ENCODE measurements around the gene TACR1.
"Not testable (repeated sequence)": the region's sequence is repeated elsewhere in the genome, so short reads cannot be mapped to it uniquely, and the experiment has no call there.

The TACR1 gene

DNA sequence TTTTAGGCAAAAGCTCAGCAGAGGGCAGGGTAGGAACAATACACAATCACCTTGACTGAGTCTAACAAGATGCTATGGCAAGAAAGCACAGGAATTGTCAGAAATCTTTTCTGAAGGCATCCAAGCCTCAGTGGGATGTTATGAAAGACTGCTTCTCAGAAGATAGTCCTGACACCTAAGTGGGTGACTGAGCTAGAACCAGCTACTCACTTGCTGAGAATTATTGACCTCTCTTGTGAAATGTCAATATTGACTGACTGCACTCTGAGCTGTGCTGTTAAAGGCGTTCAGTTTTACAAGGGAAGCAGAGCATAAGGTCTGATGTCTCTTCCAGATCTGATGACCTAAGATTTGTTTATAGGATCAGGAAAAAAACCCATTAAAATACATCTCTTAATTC is 46.1 kb downstream of the TACR1 start:
- H3K4me3 Mint-ChIP-seq: no peak overlapping the region
- H3K27me3 Mint-ChIP-seq (ENCODE audit: low read depth): no peaks in the 10 kb centered on the region
- peaks cover 13% of the 10 kb centered on the region for H3K4me1 Mint-ChIP-seq
- H3K27ac Mint-ChIP-seq: no peak overlapping the region
- TF ChIP-seq, protein P1, sequence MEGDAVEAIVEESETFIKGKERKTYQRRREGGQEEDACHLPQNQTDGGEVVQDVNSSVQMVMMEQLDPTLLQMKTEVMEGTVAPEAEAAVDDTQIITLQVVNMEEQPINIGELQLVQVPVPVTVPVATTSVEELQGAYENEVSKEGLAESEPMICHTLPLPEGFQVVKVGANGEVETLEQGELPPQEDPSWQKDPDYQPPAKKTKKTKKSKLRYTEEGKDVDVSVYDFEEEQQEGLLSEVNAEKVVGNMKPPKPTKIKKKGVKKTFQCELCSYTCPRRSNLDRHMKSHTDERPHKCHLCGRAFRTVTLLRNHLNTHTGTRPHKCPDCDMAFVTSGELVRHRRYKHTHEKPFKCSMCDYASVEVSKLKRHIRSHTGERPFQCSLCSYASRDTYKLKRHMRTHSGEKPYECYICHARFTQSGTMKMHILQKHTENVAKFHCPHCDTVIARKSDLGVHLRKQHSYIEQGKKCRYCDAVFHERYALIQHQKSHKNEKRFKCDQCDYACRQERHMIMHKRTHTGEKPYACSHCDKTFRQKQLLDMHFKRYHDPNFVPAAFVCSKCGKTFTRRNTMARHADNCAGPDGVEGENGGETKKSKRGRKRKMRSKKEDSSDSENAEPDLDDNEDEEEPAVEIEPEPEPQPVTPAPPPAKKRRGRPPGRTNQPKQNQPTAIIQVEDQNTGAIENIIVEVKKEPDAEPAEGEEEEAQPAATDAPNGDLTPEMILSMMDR (IDR thresholded peaks at IDR 0.05; ENCODE audit: unreplicated experiment in 3 of 3): no peak
- H3K36me3 Mint-ChIP-seq (ENCODE audit: low read depth): no peaks in the 10 kb centered on the region
- peaks cover 8% of the 10 kb centered on the region for H3K9me3 Mint-ChIP-seq

DNA sequence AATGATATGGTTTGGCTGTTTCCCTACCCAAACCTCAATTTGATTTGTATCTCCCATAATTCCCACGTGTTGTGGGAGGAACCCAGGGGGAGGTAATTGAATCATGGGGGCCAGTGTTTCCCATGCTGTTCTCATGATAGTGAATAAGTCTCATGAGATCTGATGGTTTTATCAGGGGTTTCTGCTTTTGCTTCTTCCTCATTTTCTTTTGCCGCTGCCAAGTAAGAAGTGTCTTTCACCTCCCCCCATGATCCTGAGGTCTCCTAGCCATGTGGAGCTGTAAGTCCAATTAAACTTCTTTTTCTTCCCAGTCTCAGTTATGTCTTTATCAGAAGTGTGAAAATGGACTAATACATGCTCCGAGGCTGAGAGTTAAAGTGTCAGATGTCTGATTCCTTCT is 47.1 kb downstream of the TACR1 start:
- H3K27ac Mint-ChIP-seq; H3K27me3 Mint-ChIP-seq (ENCODE audit: low read depth); H3K9me3 Mint-ChIP-seq; H3K4me3 Mint-ChIP-seq; H3K36me3 Mint-ChIP-seq (ENCODE audit: low read depth): not testable (repeated sequence)
- H3K4me1 Mint-ChIP-seq: peaks cover 13% of the 10 kb centered on the region

DNA sequence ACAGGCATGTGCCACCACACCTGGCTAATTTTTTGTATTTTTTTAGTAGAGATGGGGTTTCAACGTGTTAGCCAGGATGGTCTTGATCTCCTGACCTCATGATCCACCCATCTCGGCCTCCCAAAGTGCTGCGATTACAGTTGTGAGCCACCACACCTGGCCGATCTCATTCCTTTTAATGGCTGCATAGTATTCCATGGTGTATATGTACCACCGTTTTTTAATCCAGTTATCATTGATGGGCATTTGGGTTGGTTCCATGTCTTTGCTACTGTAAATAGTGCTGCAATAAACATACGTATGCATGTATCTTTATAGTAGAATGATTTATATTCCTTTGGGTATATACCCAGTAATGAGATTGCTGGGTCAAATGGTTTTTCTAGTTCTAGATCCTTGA is 51.4 kb downstream of the TACR1 start:
- not testable (repeated sequence) for H3K4me3 Mint-ChIP-seq; H3K27ac Mint-ChIP-seq; H3K36me3 Mint-ChIP-seq (ENCODE audit: low read depth); H3K4me1 Mint-ChIP-seq; H3K9me3 Mint-ChIP-seq; H3K27me3 Mint-ChIP-seq (ENCODE audit: low read depth)

DNA sequence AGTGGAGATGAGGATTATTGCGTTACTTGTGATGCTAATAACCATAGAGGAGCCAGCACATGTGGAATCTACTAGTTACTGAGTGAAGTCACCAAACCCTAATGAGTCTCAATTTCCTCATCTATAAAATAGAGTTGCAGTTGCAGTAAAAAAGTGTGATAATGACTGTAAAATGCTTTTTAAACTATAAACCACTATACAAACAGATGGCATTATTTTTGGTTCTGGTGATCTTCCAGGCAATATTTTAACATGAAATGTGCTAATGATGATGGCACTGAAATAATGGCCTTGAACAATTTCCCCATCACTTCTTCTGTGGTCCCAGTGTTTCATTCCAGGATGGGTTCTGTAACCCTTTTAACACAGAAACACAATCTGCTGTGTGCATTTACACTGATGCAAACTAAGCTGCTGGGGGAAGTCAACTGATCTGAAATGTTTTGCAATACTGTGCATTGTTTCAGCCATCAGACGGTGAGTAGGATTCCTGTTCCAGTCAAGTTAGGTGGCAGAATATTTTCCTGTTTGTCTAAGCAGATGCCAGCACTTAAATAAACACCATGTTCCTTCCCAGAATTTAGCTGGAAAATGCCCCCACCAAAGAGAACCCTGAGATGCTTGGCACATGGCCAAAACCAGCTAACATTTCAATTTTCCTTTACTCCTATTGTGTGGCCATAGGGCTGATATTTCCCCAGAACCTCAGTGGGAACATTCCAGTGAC is 52.6 kb downstream of the TACR1 start:
- peaks cover 8% of the 10 kb centered on the region for H3K9me3 Mint-ChIP-seq
- peaks cover 8% of the 10 kb centered on the region for H3K4me1 Mint-ChIP-seq
- H3K4me3 Mint-ChIP-seq: no peak overlapping the region
- no peaks in the 10 kb centered on the region for H3K36me3 Mint-ChIP-seq (ENCODE audit: low read depth)
- no peak overlapping the region for H3K27ac Mint-ChIP-seq
- no peaks in the 10 kb centered on the region for H3K27me3 Mint-ChIP-seq (ENCODE audit: low read depth)
- TF ChIP-seq, protein P1 (IDR thresholded peaks at IDR 0.05; ENCODE audit: unreplicated experiment in 3 of 3): no peak

DNA sequence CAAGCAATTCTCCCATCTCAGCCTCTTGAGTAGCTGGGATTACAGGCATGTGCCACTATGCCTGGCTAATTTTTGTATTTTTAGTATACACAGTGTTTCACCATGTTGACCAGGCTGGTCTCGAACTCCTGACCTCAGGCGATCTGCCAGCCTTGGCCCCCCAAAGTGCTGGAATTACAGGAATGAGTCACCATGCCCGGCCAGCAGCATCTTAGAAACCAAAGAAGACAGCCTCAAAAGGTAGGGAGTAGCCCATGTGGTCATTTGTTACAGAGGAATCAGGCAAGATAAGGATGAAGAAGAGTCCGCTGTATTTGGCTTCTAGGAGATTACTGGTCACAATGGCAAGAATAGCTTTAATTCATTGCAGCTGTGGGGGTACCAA is 53.1 kb downstream of the TACR1 start:
- H3K9me3 Mint-ChIP-seq; H3K36me3 Mint-ChIP-seq (ENCODE audit: low read depth); H3K4me3 Mint-ChIP-seq; H3K27me3 Mint-ChIP-seq (ENCODE audit: low read depth); H3K4me1 Mint-ChIP-seq; H3K27ac Mint-ChIP-seq: not testable (repeated sequence)

DNA sequence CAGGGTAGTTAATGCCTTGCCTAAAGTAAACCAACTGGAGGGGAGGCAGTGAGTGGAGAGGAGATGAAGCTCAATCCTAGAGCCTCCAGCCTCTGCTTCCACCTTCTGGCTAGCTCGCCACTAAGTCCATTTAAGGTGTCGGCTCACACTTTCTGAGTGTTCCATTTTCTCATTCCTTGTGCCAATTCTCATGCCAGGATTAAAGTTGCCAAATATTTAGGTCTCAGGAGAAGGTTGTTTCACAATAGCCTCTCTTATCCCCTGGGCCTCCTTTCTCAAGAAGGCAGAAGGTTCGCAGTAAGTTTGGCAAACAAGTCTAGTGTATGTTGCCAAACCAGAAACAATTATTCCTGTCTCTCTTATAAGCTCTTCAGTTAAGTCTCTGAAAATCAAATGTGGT is 57.2 kb downstream of the TACR1 start:
- Mint-ChIP-seq H3K36me3 (ENCODE audit: low read depth) (no peaks in the 10 kb centered on the region), H3K27ac (peak overlapping the region in 1 of 3 experiments; percentile 8), H3K9me3 (no peaks in the 10 kb centered on the region), H3K4me1 (peaks cover 18% of the 10 kb centered on the region), H3K27me3 (ENCODE audit: low read depth) (no peaks in the 10 kb centered on the region), H3K4me3 (no peak overlapping the region)
- TF ChIP-seq, protein P1 (IDR thresholded peaks at IDR 0.05; ENCODE audit: unreplicated experiment in 3 of 3): no peak

DNA sequence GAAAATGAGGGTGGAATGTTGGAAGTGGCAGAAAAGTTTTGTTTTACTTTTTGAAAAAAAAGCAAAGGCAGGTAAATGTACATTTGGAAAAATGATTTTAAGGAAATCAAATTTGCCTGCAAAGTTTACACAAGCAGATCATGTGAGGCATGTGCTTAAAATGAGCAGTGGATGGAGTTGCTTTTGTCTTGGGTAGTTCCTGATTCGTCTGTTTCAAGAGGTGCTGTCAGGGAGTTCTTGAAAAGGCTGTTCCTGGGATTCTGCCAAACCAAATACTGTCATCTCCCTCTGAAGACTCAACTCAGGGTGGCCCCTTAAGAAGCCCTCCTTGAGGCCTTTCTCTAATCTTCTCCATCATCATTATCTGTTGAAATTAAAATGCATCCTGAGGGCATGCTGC is 59.0 kb downstream of the TACR1 start:
- Mint-ChIP-seq H3K36me3 (ENCODE audit: low read depth) (no peaks in the 10 kb centered on the region), H3K27ac (peak overlapping the region; percentile 27 to 84 (median 28))

More for the DNA sequence above, 59.0 kb downstream of the TACR1 start:
- TF ChIP-seq, protein P1 (IDR thresholded peaks at IDR 0.05; ENCODE audit: unreplicated experiment in 3 of 3): no peak
- no peaks in the 10 kb centered on the region for H3K9me3 Mint-ChIP-seq
- H3K27me3 Mint-ChIP-seq (ENCODE audit: low read depth): no peaks in the 10 kb centered on the region
- no peak overlapping the region for H3K4me3 Mint-ChIP-seq
- H3K4me1 Mint-ChIP-seq: peaks cover 34% of the 10 kb centered on the region

All from nephron (organoid).